Suppressor macrophage (primary cell): ENCODE data around the gene WDR55.
"Not testable (repeated sequence)": the region's sequence is repeated elsewhere in the genome, so short reads cannot be mapped to it uniquely, and the experiment has no call there.

ENCODE experiments used
- DNase-seq, 4 experiments: peaks; one replicate each; pipeline ENCODE4 v3.0.0-alpha.2; 2020 to 2022
- total RNA-seq, 17 experiments: gene quantifications; one replicate each; lab custom pipeline; 2026; ENCODE audit warnings: mixed read lengths in 6 of 17, inconsistent platforms in 3 of 17; lab: John Stamatoyannopoulos, UW

Gene WDR55
- total RNA-seq, result 30.6 to 84.7 (median 51.1) reads per million in 17 experiments

GRCh38 chr5:140664359-140665119, at the start of gene WDR55:
TSS of gene WDR55 (plus strand) at chr5:140664904. CDS start at chr5:140664913, 9 bp downstream.
- peak; percentile 96 to 99 (median 98) for DNase-seq

GRCh38 chr5:140622301-140622700, 42.4 kb upstream of the WDR55 start:
- no peak for DNase-seq

GRCh38 chr5:140623061-140623460, 41.6 kb upstream of the WDR55 start:
- DNase-seq, result not testable (repeated sequence)

- not testable (repeated sequence) for DNase-seq
Measured at GRCh38 chr5:140624886-140625285, 39.8 kb upstream of the WDR55 start.

GRCh38 chr5:140627972-140628371, 36.7 kb upstream of the WDR55 start:
- no peak for DNase-seq

- DNase-seq, result no peak
Measured at GRCh38 chr5:140628711-140629110, 36.0 kb upstream of the WDR55 start.

- DNase-seq, result peak in 2 of 4 experiments; percentile 45 to 47
Measured at GRCh38 chr5:140630292-140631035, 34.2 kb upstream of the WDR55 start.

GRCh38 chr5:140631036-140631417, 33.7 kb upstream of the WDR55 start:
- DNase-seq, result peak; percentile 80 to 93 (median 88)

GRCh38 chr5:140631831-140632365, 32.8 kb upstream of the WDR55 start:
- DNase-seq, result peak in 3 of 4 experiments; percentile 16 to 43 (median 34)

GRCh38 chr5:140632366-140633020, 32.2 kb upstream of the WDR55 start:
- DNase-seq, result peak; percentile 86 to 95 (median 92)

GRCh38 chr5:140633021-140633471, 31.7 kb upstream of the WDR55 start, which contains the start of gene CD14:
TSS of gene CD14 (minus strand) at chr5:140633175. CDS start at chr5:140633071, 104 bp downstream.
- peak; percentile 91 to 97 (median 92) for DNase-seq

GRCh38 chr5:140633501-140633900, 31.2 kb upstream of the WDR55 start:
- DNase-seq, result peak in 2 of 4 experiments; percentile 76 to 87

GRCh38 chr5:140634103-140634502, 30.6 kb upstream of the WDR55 start:
- no peak for DNase-seq

GRCh38 chr5:140635291-140636257, 29.1 kb upstream of the WDR55 start:
- no peak for DNase-seq

- DNase-seq, result peak; percentile 21 to 55 (median 52)
Measured at GRCh38 chr5:140637371-140638100, 27.2 kb upstream of the WDR55 start.

GRCh38 chr5:140638898-140639147, 25.9 kb upstream of the WDR55 start:
- not testable (repeated sequence) for DNase-seq

GRCh38 chr5:140639148-140639981, 25.3 kb upstream of the WDR55 start, which contains the start of gene TMCO6:
TSS of gene TMCO6 (plus strand) at chr5:140639451. CDS start at chr5:140639528, 77 bp downstream.
- peak; percentile 99 to 100 (median 99) for DNase-seq

- DNase-seq, result no peak
Measured at GRCh38 chr5:140641716-140642115, 23.0 kb upstream of the WDR55 start.

GRCh38 chr5:140642718-140643117, 22.0 kb upstream of the WDR55 start:
- DNase-seq, result no peak

- no peak for DNase-seq
Measured at GRCh38 chr5:140647042-140647419, 17.7 kb upstream of the WDR55 start.
